B cell (primary cell): ENCODE measurements around the gene BEGAIN. TPM values are rescaled to one million over a fixed set of nuclear protein-coding genes. Genes with fewer than 3 reads are reported as not detected.

Source experiments
- ATAC-seq: fragments of 200-7000 bp; cut with Tn5 transposase; one replicate; pipeline ENCODE4 v1.10.0; 2021; ENCODE audit warnings: low read depth, mild to moderate bottlenecking, moderate number of reproducible peaks, moderate library complexity
- CTCF ChIA-PET: fragments of 350-600 bp; sonication (Branson Sonifier 250); formaldehyde crosslinking; loops from one replicate; lab custom pipeline; 2021; ENCODE audit warnings: antibody characterized with exemption, inconsistent platforms; lab: Charles Lee
- POLR2A ChIA-PET: fragments of 350-600 bp; sonication (Branson Sonifier 250); formaldehyde crosslinking; loops from one replicate; lab custom pipeline; 2021; ENCODE audit warnings: antibody characterized with exemption; lab: Charles Lee
- DNase-seq: peaks from one replicate; pipeline ENCODE4 v3.0.0; 2013
- H2AFZ ChIP-seq: 2 replicates; pipeline ENCODE4 v1.6.1; 2012; ENCODE audit warnings: mild to moderate bottlenecking, low read depth, low read length; ENCODE audit not compliant: insufficient read depth, poor library complexity, severe bottlenecking
- H3K27ac ChIP-seq, 2 donors: 1 replicate in 1 of 2; 2 replicates in 1 of 2; pipeline ENCODE4 v1.5.1; 2012 to 2013; ENCODE audit warnings: low read length in 2 of 2, mild to moderate bottlenecking in 2 of 2, moderate library complexity in 1 of 2
- H3K27me3 ChIP-seq, 4 experiments: fragments of 200-600 bp in 1 of 4; sonication (generic) in 1 of 4; replicated peaks in 1 of 4; 1 replicate in 2 of 4; 2 replicates in 2 of 4; pipeline versions ENCODE4 v1.6.1 to v1.7.0; 2013 to 2016; ENCODE audit warnings: low read length in 3 of 4, mild to moderate bottlenecking in 2 of 4, mixed read lengths in 1 of 4, moderate library complexity in 1 of 4; ENCODE audit not compliant: insufficient read depth in 4 of 4, control insufficient read depth in 3 of 4; ENCODE audit errors: control extremely low read depth in 1 of 4
- H3K36me3 ChIP-seq, 2 experiments: replicated peaks in 1 of 2; 1 replicate in 1 of 2; 2 replicates in 1 of 2; pipeline versions ENCODE4 v1.6.1 to v1.7.1; 2013; ENCODE audit warnings: low read length in 1 of 2; ENCODE audit not compliant: insufficient read depth in 2 of 2, control insufficient read depth in 1 of 2; ENCODE audit errors: control extremely low read depth in 1 of 2, extremely low read depth in 1 of 2
- H3K4me1 ChIP-seq, 2 donors: fragments of 200-600 bp in 1 of 2; sonication (generic) in 1 of 2; 1 replicate in 1 of 2; 2 replicates in 1 of 2; pipeline versions ENCODE4 v1.5.1 to v1.6.1; 2013 to 2017; ENCODE audit warnings: low read length in 2 of 2; ENCODE audit not compliant: control insufficient read depth in 2 of 2, insufficient read depth in 2 of 2
- H3K4me2 ChIP-seq: replicated peaks from 2 replicates; pipeline ENCODE3; 2012; ENCODE audit warnings: mild to moderate bottlenecking, low read depth, low read length; ENCODE audit not compliant: poor library complexity, severe bottlenecking
- H3K4me3 ChIP-seq, 5 experiments: fragments of 200-600 bp in 1 of 5; sonication (generic) in 1 of 5; 1 replicate in 3 of 5; 2 replicates in 2 of 5; pipeline versions ENCODE4 v1.5.1 to v1.7.0; 2011 to 2016; ENCODE audit warnings: low read length in 4 of 5, mild to moderate bottlenecking in 4 of 5, low read depth in 2 of 5, control low read depth in 1 of 5, moderate library complexity in 1 of 5; ENCODE audit not compliant: insufficient read depth in 1 of 5; ENCODE audit errors: control extremely low read depth in 1 of 5, extremely low read depth in 1 of 5
- H3K79me2 ChIP-seq: fragments of 200-600 bp; sonication (generic); one replicate; pipeline ENCODE4 v1.6.0; 2016; ENCODE audit warnings: low read length; ENCODE audit not compliant: control insufficient read depth, insufficient read depth
- H3K9ac ChIP-seq: fragments of 200-600 bp; sonication (generic); 2 replicates; pipeline ENCODE4 v1.6.1; 2017; ENCODE audit warnings: mild to moderate bottlenecking, low read length, moderate library complexity
- H3K9me3 ChIP-seq, 3 donors: one replicate each; pipeline versions ENCODE4 v1.6.1 to v1.7.1; 2013; ENCODE audit warnings: low read length in 2 of 3; ENCODE audit not compliant: control insufficient read depth in 2 of 3, insufficient read depth in 1 of 3; ENCODE audit errors: control extremely low read depth in 1 of 3
- H4K20me1 ChIP-seq: 2 replicates; pipeline ENCODE4 v1.6.0; 2012; ENCODE audit warnings: mild to moderate bottlenecking, low read length; ENCODE audit not compliant: insufficient read depth, control insufficient read depth, poor library complexity, severe bottlenecking
- H3K27ac Mint-ChIP-seq: one replicate; pipeline ENCODE4 v1.8.0; 2021; ENCODE audit warnings: mixed read lengths
- H3K27me3 Mint-ChIP-seq: one replicate; pipeline ENCODE4 v1.8.0; 2021; ENCODE audit warnings: mixed read lengths
- H3K4me1 Mint-ChIP-seq: one replicate; pipeline ENCODE4 v1.8.0; 2021; ENCODE audit warnings: mixed read lengths
- H3K4me3 Mint-ChIP-seq: one replicate; pipeline ENCODE4 v1.8.0; 2021; ENCODE audit warnings: mixed read lengths
- H3K9me3 Mint-ChIP-seq: one replicate; pipeline ENCODE4 v1.8.0; 2022; ENCODE audit warnings: mixed read lengths; ENCODE audit not compliant: insufficient read depth
- CTCF ChIP-seq: fragments of 200-600 bp; IDR thresholded peaks from one replicate; pipeline ENCODE4 v1.8.0; 2022; ENCODE audit warnings: antibody characterized with exemption, mild to moderate bottlenecking
- EZH2 ChIP-seq: IDR thresholded peaks from 2 replicates; pipeline ENCODE4 v1.6.1; 2012; ENCODE audit warnings: borderline replicate concordance, low read depth, mild to moderate bottlenecking, moderate library complexity, low read length; ENCODE audit not compliant: insufficient read depth, poor library complexity, severe bottlenecking
- WGBS: methylation state at CpG from one replicate; pipeline ENCODE4 v1.1.5; 2013; ENCODE audit warnings: missing lambda C conversion rate; ENCODE audit not compliant: insufficient coverage; 5-methylcytosine and 5-hydroxymethylcytosine counted together
- intact Hi-C: fragments of 100-400 bp; cut with micrococcal nuclease; formaldehyde crosslinking; loops from one replicate; pipeline ENCODE4 v1.10.0; 2022
- polyA plus RNA-seq: library from polyadenylated mRNA; depleted of rRNA; stranded (reverse); fragments of >200 nt; gene quantifications from 2 replicates; pipeline ENCODE4 v1.2.3, GENCODE V29; 2012
- total RNA-seq, 2 donors: library from RNA; stranded (reverse); fragments of 120-200 nt in 1 of 2; gene quantifications; 1 replicate in 1 of 2; 2 replicates in 1 of 2; pipeline versions ENCODE4 v1.2.3 to v1.2.4, GENCODE V29; 2013 to 2022

BEGAIN gene
- total and polyA plus RNA-seq, 2 donors (not counting 1 experiment from before 2014, with no cell fraction given): 4.9 TPM; not detected in 1

GRCh38 chr14:100554082-100554677 lies 33.0 kb downstream of the BEGAIN start:
- intact Hi-C loops: no loop called here
- H2AFZ ChIP-seq: no peak overlapping the region
- DNase-seq (no peak), ATAC-seq (no peak)
- Mint-ChIP-seq H3K27ac (no peak overlapping the region), H3K4me1 (peaks cover 2% of the 10 kb centered on the region), H3K27me3 (peaks cover 12% of the 10 kb centered on the region), H3K9me3 (no peaks in the 10 kb centered on the region), H3K4me3 (no peak overlapping the region)
- no peak overlapping the region for H3K4me2 ChIP-seq
- H3K27ac ChIP-seq: no peak overlapping the region
- ChIA-PET CTCF (no interaction called here), POLR2A (no interaction called here)
- H4K20me1 ChIP-seq: no peaks in the 10 kb centered on the region
- no peak overlapping the region for H3K4me3 ChIP-seq
- H3K4me1 ChIP-seq: peaks cover 0 to 6% of the 10 kb centered on the region in 2 donors
- peaks cover 0 to 3% (median 0%) of the 10 kb centered on the region in 4 experiments for H3K27me3 ChIP-seq
- 82% methylated on average over 19 of the region's 19 CpGs for WGBS
- no peaks in the 10 kb centered on the region for H3K9me3 ChIP-seq
- no peaks in the 10 kb centered on the region for H3K36me3 ChIP-seq
- no peaks in the 10 kb centered on the region for H3K79me2 ChIP-seq
- TF ChIP-seq CTCF (no peak), EZH2 (no peak)
- no peak overlapping the region for H3K9ac ChIP-seq

GRCh38 chr14:100553471-100553870 lies 33.7 kb downstream of the BEGAIN start:
- DNase-seq (no peak), ATAC-seq (no peak)
- Mint-ChIP-seq H3K9me3 (no peaks in the 10 kb centered on the region), H3K4me1 (peaks cover 2% of the 10 kb centered on the region), H3K27me3 (peaks cover 15% of the 10 kb centered on the region), H3K4me3 (no peak overlapping the region), H3K27ac (no peak overlapping the region)
- Histone ChIP-seq H4K20me1 (no peaks in the 10 kb centered on the region), H3K27ac (no peak overlapping the region), H3K4me1 (peaks cover 0 to 13% of the 10 kb centered on the region in 2 donors), H3K9ac (no peak overlapping the region), H3K79me2 (no peaks in the 10 kb centered on the region), H3K27me3 (peaks cover 0 to 3% (median 0%) of the 10 kb centered on the region in 4 experiments), H3K36me3 (no peaks in the 10 kb centered on the region), H3K9me3 (no peaks in the 10 kb centered on the region), H3K4me2 (no peak overlapping the region), H3K4me3 (no peak overlapping the region), H2AFZ (no peak overlapping the region)
- no peak for TF ChIP-seq CTCF
- no peak for TF ChIP-seq EZH2
- CTCF ChIA-PET: no interaction called here
- WGBS: 91% methylated on average over 5 of the region's 5 CpGs
- POLR2A ChIA-PET: no interaction called here
- intact Hi-C loops: no loop called here
